Mesenchymal stem cell (in vitro differentiated cells and primary cell): Measurements from ENCODE around the gene MYOZ1.

ENCODE experiments used
- DNase-seq: peaks from one replicate; pipeline ENCODE4 v3.0.0-alpha.2; 2013
- H2AFZ ChIP-seq: one replicate; pipeline ENCODE4 v1.6.1; 2013; ENCODE audit warnings: low read depth, mild to moderate bottlenecking, control low read depth, inconsistent platforms, low read length, moderate library complexity
- H2AK5ac ChIP-seq: 2 replicates; pipeline ENCODE4 v1.6.1; 2013; ENCODE audit warnings: low read length, moderate library complexity, mild to moderate bottlenecking, inconsistent platforms; ENCODE audit not compliant: severe bottlenecking
- H2BK120ac ChIP-seq: one replicate; pipeline ENCODE4 v1.6.1; 2013; ENCODE audit warnings: low read depth, mild to moderate bottlenecking, inconsistent platforms, low read length, moderate library complexity
- H2BK12ac ChIP-seq, 2 experiments: one replicate each; pipeline ENCODE4 v1.6.1; 2013; ENCODE audit warnings: inconsistent platforms in 2 of 2, low read length in 2 of 2, mild to moderate bottlenecking in 2 of 2, moderate library complexity in 2 of 2, control low read depth in 1 of 2
- H2BK15ac ChIP-seq: one replicate; pipeline ENCODE4 v1.6.1; 2013; ENCODE audit warnings: mild to moderate bottlenecking, low read depth, inconsistent platforms; ENCODE audit not compliant: poor library complexity, severe bottlenecking
- H2BK5ac ChIP-seq: 2 replicates; pipeline ENCODE4 v1.6.1; 2013; ENCODE audit warnings: low read depth, mild to moderate bottlenecking, low read length, control low read depth, inconsistent platforms; ENCODE audit not compliant: poor library complexity, severe bottlenecking
- H3K14ac ChIP-seq, 2 experiments: one replicate each; pipeline ENCODE4 v1.6.1; 2013; ENCODE audit warnings: inconsistent platforms in 2 of 2, low read length in 2 of 2, control low read depth in 1 of 2, mild to moderate bottlenecking in 1 of 2, moderate library complexity in 1 of 2
- H3K18ac ChIP-seq, 2 experiments: one replicate each; pipeline ENCODE4 v1.6.1; 2013; ENCODE audit warnings: inconsistent platforms in 2 of 2, low read length in 2 of 2, control low read depth in 1 of 2, low read depth in 1 of 2, mild to moderate bottlenecking in 1 of 2
- H3K23ac ChIP-seq, 2 experiments: one replicate each; pipeline ENCODE4 v1.6.1; 2013; ENCODE audit warnings: inconsistent platforms in 2 of 2, low read length in 2 of 2, mild to moderate bottlenecking in 2 of 2, moderate library complexity in 2 of 2, control low read depth in 1 of 2
- H3K27ac ChIP-seq: 2 replicates; pipeline ENCODE4 v1.5.1; 2013; ENCODE audit warnings: mild to moderate bottlenecking, moderate library complexity, low read length, control low read depth, inconsistent platforms; ENCODE audit not compliant: poor library complexity, severe bottlenecking
- H3K27me3 ChIP-seq, 2 experiments: 2 replicates each; pipeline versions ENCODE4 v1.6.1 to v1.7.0; 2013; ENCODE audit warnings: low read length in 2 of 2, mild to moderate bottlenecking in 2 of 2, moderate library complexity in 2 of 2, control low read depth in 1 of 2, inconsistent platforms in 1 of 2; ENCODE audit not compliant: control insufficient read depth in 1 of 2, insufficient read depth in 1 of 2
- H3K36me3 ChIP-seq, 2 experiments: 2 replicates each; pipeline versions ENCODE4 v1.6.1 to v1.7.0; 2013; ENCODE audit warnings: low read length in 2 of 2, control low read depth in 1 of 2, inconsistent platforms in 1 of 2, low read depth in 1 of 2, mild to moderate bottlenecking in 1 of 2; ENCODE audit not compliant: insufficient read depth in 2 of 2, control insufficient read depth in 1 of 2
- H3K4ac ChIP-seq, 2 experiments: one replicate each; pipeline ENCODE4 v1.6.1; 2013; ENCODE audit warnings: inconsistent platforms in 2 of 2, low read length in 2 of 2, mild to moderate bottlenecking in 2 of 2, moderate library complexity in 2 of 2, control low read depth in 1 of 2, low read depth in 1 of 2
- H3K4me1 ChIP-seq: 2 replicates; pipeline ENCODE4 v1.6.1; 2013; ENCODE audit warnings: low read depth, low read length, control low read depth; ENCODE audit not compliant: control insufficient read depth, insufficient read depth
- H3K4me2 ChIP-seq: 2 replicates; pipeline ENCODE4 v1.6.1; 2013; ENCODE audit warnings: low read length, mild to moderate bottlenecking, inconsistent platforms; ENCODE audit not compliant: poor library complexity, severe bottlenecking
- H3K4me3 ChIP-seq, 2 experiments: 2 replicates each; pipeline versions ENCODE4 v1.5.1 to v1.7.0; 2013; ENCODE audit warnings: low read length in 2 of 2, mild to moderate bottlenecking in 2 of 2, control low read depth in 1 of 2, low read depth in 1 of 2; ENCODE audit not compliant: insufficient read depth in 1 of 2
- H3K79me1 ChIP-seq: replicated peaks from 2 replicates; pipeline ENCODE4 v1.6.1; 2013; ENCODE audit warnings: mild to moderate bottlenecking, control low read depth, low read length, inconsistent platforms; ENCODE audit not compliant: poor library complexity, severe bottlenecking
- H3K9ac ChIP-seq: 2 replicates; pipeline ENCODE4 v1.7.0; 2013; ENCODE audit warnings: mild to moderate bottlenecking, low read length, moderate library complexity
- H3K9me3 ChIP-seq: 2 replicates; pipeline ENCODE4 v1.7.0; 2013; ENCODE audit warnings: mild to moderate bottlenecking, low read length; ENCODE audit not compliant: control insufficient read depth
- H4K8ac ChIP-seq: one replicate; pipeline ENCODE4 v1.6.1; 2013; ENCODE audit warnings: inconsistent platforms, mild to moderate bottlenecking, low read length, moderate library complexity
- H4K91ac ChIP-seq: one replicate; pipeline ENCODE4 v1.6.1; 2013; ENCODE audit warnings: mild to moderate bottlenecking, low read length, inconsistent platforms
- WGBS: methylation state at CpG from one replicate; pipeline ENCODE4 v1.1.7; 2013; ENCODE audit warnings: mixed read lengths; 5-methylcytosine and 5-hydroxymethylcytosine counted together

The MYOZ1 gene

GRCh38 chr10:73649876-73650536, 8.7 kb upstream of the MYOZ1 start:
- H2BK15ac ChIP-seq = no peak overlapping the region
- no peak overlapping the region for H3K4me2 ChIP-seq
- H3K27ac ChIP-seq = no peak overlapping the region
- H3K9ac ChIP-seq = no peak overlapping the region
- H3K36me3 ChIP-seq = no peaks in the 10 kb centered on the region
- H2BK12ac ChIP-seq = peak overlapping the region in 1 of 2 experiments; percentile 7
- H3K4ac ChIP-seq = no peak overlapping the region
- peaks cover 0 to 12% of the 10 kb centered on the region in 2 experiments for H3K27me3 ChIP-seq
- H3K14ac ChIP-seq = no peak overlapping the region
- 99% methylated on average over 4 of the region's 6 CpGs for WGBS
- peaks cover 12% of the 10 kb centered on the region for H3K4me1 ChIP-seq
- no peak overlapping the region for H2AFZ ChIP-seq
- no peaks in the 10 kb centered on the region for H3K9me3 ChIP-seq
- H2BK120ac ChIP-seq = peak overlapping the region; percentile 64
- H3K18ac ChIP-seq = peak overlapping the region in 1 of 2 experiments; percentile 8
- peak overlapping the region; percentile 29 for H2AK5ac ChIP-seq
- no peak overlapping the region for H3K4me3 ChIP-seq
- peak; percentile 80 for DNase-seq
- H4K8ac ChIP-seq = no peak overlapping the region
- no peak overlapping the region for H2BK5ac ChIP-seq
- no peak overlapping the region for H3K23ac ChIP-seq
- H4K91ac ChIP-seq = no peak overlapping the region
- no peaks in the 10 kb centered on the region for H3K79me1 ChIP-seq

GRCh38 chr10:73648975-73649829, 7.9 kb upstream of the MYOZ1 start:
- Histone ChIP-seq H3K18ac (peak overlapping the region in 1 of 2 experiments; percentile 8), H2AK5ac (peak overlapping the region; percentile 29), H3K9ac (no peak overlapping the region), H2BK5ac (no peak overlapping the region), H4K91ac (no peak overlapping the region), H4K8ac (peak overlapping the region; percentile 12), H3K4ac (no peak overlapping the region), H2BK12ac (peak overlapping the region in 1 of 2 experiments; percentile 7), H3K9me3 (no peaks in the 10 kb centered on the region), H2AFZ (no peak overlapping the region), H3K27me3 (peaks cover 0 to 11% of the 10 kb centered on the region in 2 experiments), H2BK15ac (no peak overlapping the region), H3K14ac (no peak overlapping the region), H3K27ac (no peak overlapping the region), H3K4me3 (no peak overlapping the region), H3K36me3 (no peaks in the 10 kb centered on the region), H3K23ac (no peak overlapping the region), H3K4me2 (no peak overlapping the region), H2BK120ac (peak overlapping the region; percentile 64), H3K4me1 (peaks cover 12% of the 10 kb centered on the region), H3K79me1 (no peaks in the 10 kb centered on the region)
- 59% methylated on average over 3 of the region's 4 CpGs for WGBS
- DNase-seq = no peak

GRCh38 chr10:73647875-73648651, 6.8 kb upstream of the MYOZ1 start:
- 63% methylated on average over 35 of the region's 35 CpGs for WGBS
- H2BK5ac ChIP-seq = no peak overlapping the region

More at GRCh38 chr10:73647875-73648651, 6.8 kb upstream of the MYOZ1 start:
- H3K23ac ChIP-seq = no peak overlapping the region
- H4K8ac ChIP-seq = peak overlapping the region; percentile 98
- H2BK120ac ChIP-seq = peak overlapping the region; percentile 22
- H3K36me3 ChIP-seq = no peaks in the 10 kb centered on the region
- H3K14ac ChIP-seq = no peak overlapping the region
- peak overlapping the region; percentile 30 for H2AFZ ChIP-seq
- no peaks in the 10 kb centered on the region for H3K9me3 ChIP-seq
- peak overlapping the region; percentile 41 for H4K91ac ChIP-seq
- peaks cover 11% of the 10 kb centered on the region for H3K4me1 ChIP-seq
- no peaks in the 10 kb centered on the region for H3K79me1 ChIP-seq
- H3K27ac ChIP-seq = no peak overlapping the region
- no peak overlapping the region for H2BK15ac ChIP-seq
- peak overlapping the region in 1 of 2 experiments; percentile 38 for H2BK12ac ChIP-seq
- no peaks in the 10 kb centered on the region for H3K27me3 ChIP-seq
- peak overlapping the region; percentile 38 to 76 for H3K18ac ChIP-seq
- H3K4me3 ChIP-seq = peak overlapping the region; percentile 57 to 73
- H3K9ac ChIP-seq = peak overlapping the region; percentile 89
- peak overlapping the region; percentile 52 to 73 for H3K4ac ChIP-seq
- no peak for DNase-seq
- peak overlapping the region; percentile 60 for H3K4me2 ChIP-seq
- H2AK5ac ChIP-seq = no peak overlapping the region
